H1 (cell line): ENCODE measurements around the gene GPRASP2. TPM values are rescaled to one million over a fixed set of nuclear protein-coding genes. Genes with fewer than 3 reads are reported as not detected.

Experiments
- CREB1 ChIP-seq: IDR thresholded peaks from 2 replicates; pipeline ENCODE4 v1.6.1; 2012; ENCODE audit warnings: inconsistent platforms
- JUN ChIP-seq: IDR thresholded peaks from 2 replicates; pipeline ENCODE4 v1.6.1; 2011; ENCODE audit warnings: low read depth, mild to moderate bottlenecking, improper control_type of control experiment, low read length
- KDM4A ChIP-seq: IDR thresholded peaks from one replicate; pipeline ENCODE4 v1.7.1; 2012; ENCODE audit warnings: low read depth, mild to moderate bottlenecking, moderate library complexity, low read length, inconsistent platforms; ENCODE audit not compliant: severe bottlenecking
- MAFK ChIP-seq: IDR thresholded peaks from 2 replicates; pipeline ENCODE4 v1.6.1; 2012; ENCODE audit warnings: low read depth, mild to moderate bottlenecking, improper control_type of control experiment, low read length
- POLR2A ChIP-seq, 2 experiments: IDR thresholded peaks; 1 replicate in 1 of 2; 2 replicates in 1 of 2; pipeline ENCODE4 v1.6.1; 2011; ENCODE audit warnings: low read depth in 2 of 2, low read length in 2 of 2, mild to moderate bottlenecking in 2 of 2; ENCODE audit errors: control extremely low read depth in 1 of 2
- RBBP5 ChIP-seq: IDR thresholded peaks from 2 replicates; pipeline ENCODE4 v1.7.1; 2012; ENCODE audit warnings: low read depth, mild to moderate bottlenecking, inconsistent platforms, low read length, moderate library complexity, borderline replicate concordance
- SP2 ChIP-seq: IDR thresholded peaks from 2 replicates; pipeline ENCODE4 v1.6.1; 2012; ENCODE audit warnings: mild to moderate bottlenecking, low read length, inconsistent platforms
- YY1 ChIP-seq: IDR thresholded peaks from 2 replicates; pipeline ENCODE4 v1.6.1; 2011; ENCODE audit warnings: low read depth, mild to moderate bottlenecking, low read length
- polyA plus RNA-seq, 7 experiments: library from polyadenylated mRNA; depleted of rRNA in 3 of 7; stranded (reverse) in 5 of 7; unstranded in 2 of 7; fragments of >200 nt in 5 of 7; fragments of 200-250 nt in 2 of 7; gene quantifications; 1 replicate in 5 of 7; 2 replicates in 1 of 7; 4 replicates in 1 of 7; pipeline versions ENCODE4 v1.2.1 to v1.2.3, GENCODE V29; 2011 to 2013; ENCODE audit warnings: missing spikeins in 2 of 7, mixed read lengths in 2 of 7
- total RNA-seq: library from RNA; stranded (reverse); fragmentation: NEBNext Ultra II Directional; extraction: Animal tissue kit (Norgen Biotek cat#: 25700); gene quantifications from 2 replicates; pipeline ENCODE4 v1.2.1, GENCODE V29; 2021
- TF ChIP-seq, protein P1 (sequence below): fragments of 300-600 bp; sonication (generic); IDR thresholded peaks from 2 replicates; pipeline ENCODE4 v1.7.1; 2012; ENCODE audit warnings: low read length, moderate library complexity, mild to moderate bottlenecking, inconsistent platforms; ENCODE audit not compliant: insufficient replicate concordance

The GPRASP2 gene
- total and polyA plus RNA-seq, 2 of the 8 experiments (the other 6 are each of a cell fraction or from before 2014, with no cell fraction given): 8.0 to 15.7 TPM

DNA sequence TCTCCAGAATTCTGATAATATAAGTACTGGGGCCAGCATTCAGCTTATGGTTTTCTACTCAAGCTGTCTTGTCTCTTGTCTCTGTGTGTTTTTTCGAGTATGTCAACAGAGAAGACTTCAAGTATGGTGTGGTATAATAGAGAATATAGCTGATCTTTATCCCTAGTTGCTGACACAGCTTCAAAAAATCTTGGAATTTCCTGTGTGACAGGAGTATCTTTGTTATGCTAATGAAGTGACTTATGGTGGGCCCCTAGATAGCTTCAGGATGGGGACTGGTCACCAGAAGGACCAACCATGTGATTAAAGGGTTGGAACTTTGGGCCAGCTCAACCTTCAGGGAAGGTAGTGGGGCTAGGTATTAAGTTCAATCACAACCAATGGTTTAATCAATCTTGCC, 11.2 kb downstream of the GPRASP2 start (continued):
- TF ChIP-seq, protein P1, sequence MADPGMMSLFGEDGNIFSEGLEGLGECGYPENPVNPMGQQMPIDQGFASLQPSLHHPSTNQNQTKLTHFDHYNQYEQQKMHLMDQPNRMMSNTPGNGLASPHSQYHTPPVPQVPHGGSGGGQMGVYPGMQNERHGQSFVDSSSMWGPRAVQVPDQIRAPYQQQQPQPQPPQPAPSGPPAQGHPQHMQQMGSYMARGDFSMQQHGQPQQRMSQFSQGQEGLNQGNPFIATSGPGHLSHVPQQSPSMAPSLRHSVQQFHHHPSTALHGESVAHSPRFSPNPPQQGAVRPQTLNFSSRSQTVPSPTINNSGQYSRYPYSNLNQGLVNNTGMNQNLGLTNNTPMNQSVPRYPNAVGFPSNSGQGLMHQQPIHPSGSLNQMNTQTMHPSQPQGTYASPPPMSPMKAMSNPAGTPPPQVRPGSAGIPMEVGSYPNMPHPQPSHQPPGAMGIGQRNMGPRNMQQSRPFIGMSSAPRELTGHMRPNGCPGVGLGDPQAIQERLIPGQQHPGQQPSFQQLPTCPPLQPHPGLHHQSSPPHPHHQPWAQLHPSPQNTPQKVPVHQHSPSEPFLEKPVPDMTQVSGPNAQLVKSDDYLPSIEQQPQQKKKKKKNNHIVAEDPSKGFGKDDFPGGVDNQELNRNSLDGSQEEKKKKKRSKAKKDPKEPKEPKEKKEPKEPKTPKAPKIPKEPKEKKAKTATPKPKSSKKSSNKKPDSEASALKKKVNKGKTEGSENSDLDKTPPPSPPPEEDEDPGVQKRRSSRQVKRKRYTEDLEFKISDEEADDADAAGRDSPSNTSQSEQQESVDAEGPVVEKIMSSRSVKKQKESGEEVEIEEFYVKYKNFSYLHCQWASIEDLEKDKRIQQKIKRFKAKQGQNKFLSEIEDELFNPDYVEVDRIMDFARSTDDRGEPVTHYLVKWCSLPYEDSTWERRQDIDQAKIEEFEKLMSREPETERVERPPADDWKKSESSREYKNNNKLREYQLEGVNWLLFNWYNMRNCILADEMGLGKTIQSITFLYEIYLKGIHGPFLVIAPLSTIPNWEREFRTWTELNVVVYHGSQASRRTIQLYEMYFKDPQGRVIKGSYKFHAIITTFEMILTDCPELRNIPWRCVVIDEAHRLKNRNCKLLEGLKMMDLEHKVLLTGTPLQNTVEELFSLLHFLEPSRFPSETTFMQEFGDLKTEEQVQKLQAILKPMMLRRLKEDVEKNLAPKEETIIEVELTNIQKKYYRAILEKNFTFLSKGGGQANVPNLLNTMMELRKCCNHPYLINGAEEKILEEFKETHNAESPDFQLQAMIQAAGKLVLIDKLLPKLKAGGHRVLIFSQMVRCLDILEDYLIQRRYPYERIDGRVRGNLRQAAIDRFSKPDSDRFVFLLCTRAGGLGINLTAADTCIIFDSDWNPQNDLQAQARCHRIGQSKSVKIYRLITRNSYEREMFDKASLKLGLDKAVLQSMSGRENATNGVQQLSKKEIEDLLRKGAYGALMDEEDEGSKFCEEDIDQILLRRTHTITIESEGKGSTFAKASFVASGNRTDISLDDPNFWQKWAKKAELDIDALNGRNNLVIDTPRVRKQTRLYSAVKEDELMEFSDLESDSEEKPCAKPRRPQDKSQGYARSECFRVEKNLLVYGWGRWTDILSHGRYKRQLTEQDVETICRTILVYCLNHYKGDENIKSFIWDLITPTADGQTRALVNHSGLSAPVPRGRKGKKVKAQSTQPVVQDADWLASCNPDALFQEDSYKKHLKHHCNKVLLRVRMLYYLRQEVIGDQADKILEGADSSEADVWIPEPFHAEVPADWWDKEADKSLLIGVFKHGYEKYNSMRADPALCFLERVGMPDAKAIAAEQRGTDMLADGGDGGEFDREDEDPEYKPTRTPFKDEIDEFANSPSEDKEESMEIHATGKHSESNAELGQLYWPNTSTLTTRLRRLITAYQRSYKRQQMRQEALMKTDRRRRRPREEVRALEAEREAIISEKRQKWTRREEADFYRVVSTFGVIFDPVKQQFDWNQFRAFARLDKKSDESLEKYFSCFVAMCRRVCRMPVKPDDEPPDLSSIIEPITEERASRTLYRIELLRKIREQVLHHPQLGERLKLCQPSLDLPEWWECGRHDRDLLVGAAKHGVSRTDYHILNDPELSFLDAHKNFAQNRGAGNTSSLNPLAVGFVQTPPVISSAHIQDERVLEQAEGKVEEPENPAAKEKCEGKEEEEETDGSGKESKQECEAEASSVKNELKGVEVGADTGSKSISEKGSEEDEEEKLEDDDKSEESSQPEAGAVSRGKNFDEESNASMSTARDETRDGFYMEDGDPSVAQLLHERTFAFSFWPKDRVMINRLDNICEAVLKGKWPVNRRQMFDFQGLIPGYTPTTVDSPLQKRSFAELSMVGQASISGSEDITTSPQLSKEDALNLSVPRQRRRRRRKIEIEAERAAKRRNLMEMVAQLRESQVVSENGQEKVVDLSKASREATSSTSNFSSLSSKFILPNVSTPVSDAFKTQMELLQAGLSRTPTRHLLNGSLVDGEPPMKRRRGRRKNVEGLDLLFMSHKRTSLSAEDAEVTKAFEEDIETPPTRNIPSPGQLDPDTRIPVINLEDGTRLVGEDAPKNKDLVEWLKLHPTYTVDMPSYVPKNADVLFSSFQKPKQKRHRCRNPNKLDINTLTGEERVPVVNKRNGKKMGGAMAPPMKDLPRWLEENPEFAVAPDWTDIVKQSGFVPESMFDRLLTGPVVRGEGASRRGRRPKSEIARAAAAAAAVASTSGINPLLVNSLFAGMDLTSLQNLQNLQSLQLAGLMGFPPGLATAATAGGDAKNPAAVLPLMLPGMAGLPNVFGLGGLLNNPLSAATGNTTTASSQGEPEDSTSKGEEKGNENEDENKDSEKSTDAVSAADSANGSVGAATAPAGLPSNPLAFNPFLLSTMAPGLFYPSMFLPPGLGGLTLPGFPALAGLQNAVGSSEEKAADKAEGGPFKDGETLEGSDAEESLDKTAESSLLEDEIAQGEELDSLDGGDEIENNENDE: no peak
- TF ChIP-seq JUN: no peak
- TF ChIP-seq SP2: no peak
- no peak for TF ChIP-seq POLR2A (IDR thresholded peaks at IDR 0.05; ENCODE audit: control extremely low read depth in 1 of 2, low read depth in 2 of 2, low read length in 2 of 2)
- no peak for TF ChIP-seq MAFK
- no peak for TF ChIP-seq RBBP5
- no peak for TF ChIP-seq YY1
- TF ChIP-seq KDM4A: no peak
- TF ChIP-seq CREB1: no peak
